Mesendoderm (in vitro differentiated cells): Measurements from ENCODE around the gene RAB11FIP3.
"Not testable (repeated sequence)": the region's sequence is repeated elsewhere in the genome, so short reads cannot be mapped to it uniquely, and the experiment has no call there.

Experiments used
- DNase-seq: peaks from one replicate; pipeline ENCODE4 v3.0.0; 2013
- H2AK5ac ChIP-seq: 2 replicates; pipeline ENCODE4 v1.6.1; 2013; ENCODE audit warnings: low read length, inconsistent platforms
- H2BK120ac ChIP-seq: 2 replicates; pipeline ENCODE4 v1.6.1; 2013; ENCODE audit warnings: low read depth, mild to moderate bottlenecking, low read length, moderate library complexity, mixed read lengths
- H2BK15ac ChIP-seq: replicated peaks from 2 replicates; pipeline ENCODE4 v1.6.1; 2013; ENCODE audit warnings: low read depth, mild to moderate bottlenecking, moderate library complexity
- H2BK5ac ChIP-seq: 2 replicates; pipeline ENCODE4 v1.6.1; 2013; ENCODE audit warnings: low read length, inconsistent platforms
- H3K18ac ChIP-seq: 2 replicates; pipeline ENCODE4 v1.6.1; 2013; ENCODE audit warnings: mild to moderate bottlenecking, low read length, mixed read lengths
- H3K23ac ChIP-seq: one replicate; pipeline ENCODE4 v1.6.1; 2013; ENCODE audit warnings: low read length
- H3K27ac ChIP-seq: 2 replicates; pipeline ENCODE4 v1.5.1; 2013; ENCODE audit warnings: low read depth, mild to moderate bottlenecking, inconsistent platforms, low read length, moderate library complexity
- H3K27me3 ChIP-seq: 2 replicates; pipeline ENCODE4 v1.6.1; 2013; ENCODE audit warnings: low read length, control low read depth, mild to moderate bottlenecking, inconsistent platforms; ENCODE audit not compliant: insufficient read depth, poor library complexity
- H3K36me3 ChIP-seq: 2 replicates; pipeline ENCODE4 v1.6.1; 2013; ENCODE audit warnings: low read length, inconsistent platforms; ENCODE audit not compliant: control insufficient read depth, insufficient read depth
- H3K4ac ChIP-seq: one replicate; pipeline ENCODE4 v1.6.1; 2013; ENCODE audit warnings: low read depth, mild to moderate bottlenecking, low read length, moderate library complexity
- H3K4me1 ChIP-seq: 2 replicates; pipeline ENCODE4 v1.6.1; 2013; ENCODE audit warnings: low read depth, low read length, inconsistent platforms; ENCODE audit not compliant: control insufficient read depth
- H3K4me2 ChIP-seq: 2 replicates; pipeline ENCODE4 v1.6.1; 2013; ENCODE audit warnings: low read length
- H3K4me3 ChIP-seq: 2 replicates; pipeline ENCODE4 v1.5.1; 2013; ENCODE audit warnings: mild to moderate bottlenecking, low read length
- H3K56ac ChIP-seq: one replicate; pipeline ENCODE4 v1.6.1; 2013; ENCODE audit warnings: low read length
- H3K79me1 ChIP-seq: 2 replicates; pipeline ENCODE4 v1.6.1; 2013; ENCODE audit warnings: low read length, inconsistent platforms
- H3K79me2 ChIP-seq: 2 replicates; pipeline ENCODE4 v1.6.1; 2013; ENCODE audit warnings: mild to moderate bottlenecking, low read length; ENCODE audit not compliant: control insufficient read depth, insufficient read depth
- H3K9ac ChIP-seq: 2 replicates; pipeline ENCODE4 v1.6.1; 2013; ENCODE audit warnings: low read length, inconsistent platforms
- H4K5ac ChIP-seq: one replicate; pipeline ENCODE4 v1.6.1; 2013; ENCODE audit warnings: low read length
- H4K8ac ChIP-seq: one replicate; pipeline ENCODE4 v1.6.1; 2013; ENCODE audit warnings: low read depth, mild to moderate bottlenecking, control low read depth, low read length, moderate library complexity
- WGBS: extraction: QIAGEN DNeasy Blood & Tissue Kit; methylation state at CpG from one replicate; pipeline ENCODE4 v1.1.7; 2013; ENCODE audit warnings: low lambda C conversion rate, missing lambda C conversion rate; ENCODE audit not compliant: insufficient coverage; ENCODE audit errors: extremely low coverage; 5-methylcytosine and 5-hydroxymethylcytosine counted together

RAB11FIP3 gene

DNA sequence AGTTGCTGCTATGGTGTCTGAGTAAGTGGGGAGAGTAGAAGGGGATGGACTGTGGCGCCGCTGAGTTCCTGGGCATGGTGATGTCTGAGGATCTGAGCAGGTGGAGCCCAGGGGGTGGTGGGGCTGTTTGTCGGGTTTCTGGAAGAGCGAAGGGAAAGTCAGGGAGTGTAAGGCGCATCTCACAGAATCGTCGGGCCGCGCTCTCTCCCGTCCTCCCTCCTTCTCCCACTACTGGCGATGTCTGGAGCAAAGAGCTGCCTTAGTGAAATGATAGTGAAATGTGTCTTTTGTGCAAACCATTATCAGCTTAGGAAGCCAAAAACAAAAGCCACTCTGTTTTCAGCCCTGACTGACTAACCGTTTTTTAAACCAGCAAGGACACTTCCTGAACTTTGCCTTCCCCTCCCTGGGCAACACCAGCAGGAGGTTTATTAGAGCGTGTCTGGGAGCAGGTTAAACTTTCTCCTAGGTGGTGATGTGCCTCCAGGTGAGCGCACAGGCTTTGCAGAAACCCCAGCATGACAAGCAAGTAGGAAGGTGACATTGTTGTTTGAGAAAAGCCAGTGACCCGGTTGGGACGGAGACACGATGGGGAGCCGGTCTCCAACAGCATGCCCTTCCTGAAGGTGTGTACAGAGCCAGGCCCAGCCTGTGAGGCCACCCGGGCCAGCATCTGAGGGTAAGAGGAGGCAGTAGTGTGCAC, 49.1 kb downstream of the RAB11FIP3 start:
- Histone ChIP-seq H3K4me3 (no peak overlapping the region), H3K79me1 (peaks cover 5% of the 10 kb centered on the region), H2AK5ac (no peak overlapping the region), H3K27ac (no peak overlapping the region), H3K18ac (no peak overlapping the region), H3K23ac (no peak overlapping the region), H3K36me3 (no peaks in the 10 kb centered on the region), H4K5ac (no peak overlapping the region), H3K56ac (peak overlapping the region; percentile 44), H3K4ac (no peak overlapping the region), H3K4me1 (peaks cover 12% of the 10 kb centered on the region), H2BK120ac (no peak overlapping the region), H3K79me2 (no peaks in the 10 kb centered on the region), H4K8ac (no peak overlapping the region), H3K27me3 (no peaks in the 10 kb centered on the region), H3K9ac (no peak overlapping the region), H2BK15ac (no peak overlapping the region), H2BK5ac (no peak overlapping the region), H3K4me2 (no peak overlapping the region)
- no CpG with 5 or more reads among the region's 19 CpGs for WGBS
- no peak for DNase-seq

DNA sequence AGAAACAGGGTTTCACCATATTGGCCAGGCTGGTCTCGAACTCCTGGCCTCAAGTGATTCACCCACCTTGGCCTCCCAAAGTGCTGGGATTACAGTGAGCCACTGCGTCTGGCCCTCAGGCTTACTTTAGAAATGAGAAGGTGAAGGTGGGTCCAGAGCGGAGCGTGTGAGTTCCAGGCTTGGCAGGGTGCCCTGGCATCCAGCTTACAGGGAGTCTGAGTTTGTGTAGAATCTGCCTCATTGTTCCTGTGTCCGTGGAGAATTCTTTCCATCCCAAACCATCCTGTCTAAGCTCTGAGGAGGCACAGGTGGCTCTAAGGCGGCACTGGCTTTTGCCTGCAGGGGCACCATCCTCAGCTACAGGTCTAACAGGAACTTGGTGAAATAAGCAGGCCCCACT, 50.6 kb downstream of the RAB11FIP3 start:
- H4K8ac ChIP-seq: no peak overlapping the region
- H3K27ac ChIP-seq: no peak overlapping the region
- H2BK120ac ChIP-seq: no peak overlapping the region
- H3K23ac ChIP-seq: no peak overlapping the region
- no peak overlapping the region for H4K5ac ChIP-seq
- no peak overlapping the region for H3K18ac ChIP-seq
- peaks cover 5% of the 10 kb centered on the region for H3K79me1 ChIP-seq
- no peaks in the 10 kb centered on the region for H3K79me2 ChIP-seq
- no peak overlapping the region for H3K4me2 ChIP-seq
- no peak overlapping the region for H3K9ac ChIP-seq
- peaks cover 10% of the 10 kb centered on the region for H3K4me1 ChIP-seq
- WGBS: no CpG with 5 or more reads among the region's 6 CpGs
- DNase-seq: no peak
- H3K4ac ChIP-seq: no peak overlapping the region
- no peak overlapping the region for H2AK5ac ChIP-seq
- no peak overlapping the region for H3K4me3 ChIP-seq
- no peak overlapping the region for H3K56ac ChIP-seq
- no peaks in the 10 kb centered on the region for H3K27me3 ChIP-seq
- no peaks in the 10 kb centered on the region for H3K36me3 ChIP-seq
- no peak overlapping the region for H2BK15ac ChIP-seq
- H2BK5ac ChIP-seq: no peak overlapping the region

DNA sequence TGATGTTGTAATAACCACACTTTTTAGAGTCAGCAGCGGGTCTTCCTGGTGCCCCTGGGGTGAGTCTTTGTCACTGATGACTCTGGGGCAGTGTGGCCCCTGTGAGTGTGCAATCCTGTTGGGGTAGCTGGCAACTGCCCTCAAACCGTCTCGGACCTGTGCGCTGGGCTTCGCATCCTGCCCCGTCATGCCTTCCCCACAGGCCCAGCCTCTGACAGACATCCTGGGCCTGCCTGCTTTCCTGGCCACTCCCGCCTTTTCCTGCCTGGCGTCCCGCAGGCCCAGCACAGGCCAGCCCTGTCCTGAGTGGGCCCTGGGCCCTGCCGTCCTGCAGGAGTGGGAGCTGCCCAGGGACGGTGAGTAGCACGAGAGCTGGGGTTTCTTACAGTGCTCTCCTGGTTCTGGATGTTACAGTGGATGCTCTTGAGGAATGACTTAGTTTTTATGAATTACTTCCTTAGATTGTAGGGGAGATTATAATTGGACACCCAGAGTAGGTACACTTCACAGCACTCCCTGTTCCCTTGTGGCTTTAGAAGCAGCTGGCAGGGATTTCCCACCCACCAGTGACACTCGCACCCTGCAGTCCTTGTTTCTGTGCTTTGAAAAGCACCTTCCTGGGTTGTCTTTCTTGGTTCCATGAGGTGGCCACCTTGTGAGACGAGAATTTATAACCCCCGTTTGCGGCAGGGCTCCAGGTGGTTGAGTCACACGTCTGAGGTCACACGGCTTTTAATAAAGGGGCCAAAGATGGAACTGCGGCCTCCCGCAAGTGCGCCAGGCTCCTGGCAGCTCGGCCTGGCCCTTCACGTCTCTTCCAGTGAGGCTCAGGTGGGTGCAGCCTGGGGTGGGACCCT, 52.1 kb downstream of the RAB11FIP3 start:
- no peak overlapping the region for H4K8ac ChIP-seq
- H3K79me1 ChIP-seq: peaks cover 2% of the 10 kb centered on the region
- no peak overlapping the region for H2BK15ac ChIP-seq
- no peak overlapping the region for H2BK120ac ChIP-seq
- no peak overlapping the region for H3K4me3 ChIP-seq
- no peak overlapping the region for H3K4me2 ChIP-seq
- no CpG with 5 or more reads among the region's 23 CpGs for WGBS
- no peak overlapping the region for H3K23ac ChIP-seq
- no peak overlapping the region for H4K5ac ChIP-seq
- H3K27me3 ChIP-seq: no peaks in the 10 kb centered on the region
- H3K4ac ChIP-seq: no peak overlapping the region
- no peaks in the 10 kb centered on the region for H3K79me2 ChIP-seq
- H3K9ac ChIP-seq: no peak overlapping the region
- H3K4me1 ChIP-seq: peaks cover 8% of the 10 kb centered on the region
- H3K27ac ChIP-seq: no peak overlapping the region
- H2BK5ac ChIP-seq: no peak overlapping the region
- no peak overlapping the region for H3K18ac ChIP-seq
- H3K56ac ChIP-seq: no peak overlapping the region
- no peaks in the 10 kb centered on the region for H3K36me3 ChIP-seq
- DNase-seq: no peak
- H2AK5ac ChIP-seq: no peak overlapping the region

DNA sequence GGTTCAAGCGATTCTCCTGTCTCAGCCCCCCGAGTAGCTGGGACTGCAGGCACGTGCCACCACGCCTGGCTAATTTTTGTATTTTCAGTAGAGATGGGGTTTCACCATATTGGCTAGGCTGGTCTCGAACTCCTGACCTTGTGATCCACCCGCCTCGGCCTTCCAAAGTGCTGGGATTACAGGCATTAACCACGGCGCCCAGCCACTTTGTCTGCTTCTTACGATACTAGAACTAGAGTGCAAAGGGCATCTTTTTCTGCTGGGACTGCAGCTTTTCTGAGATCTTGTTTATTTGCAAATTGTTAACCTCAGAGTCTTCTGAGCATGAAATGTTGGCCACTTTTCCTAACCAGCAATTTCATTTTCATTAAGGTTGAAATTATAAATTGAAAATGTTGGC, 52.8 kb downstream of the RAB11FIP3 start:
- H3K36me3 ChIP-seq, H4K8ac ChIP-seq, H2BK120ac ChIP-seq, H3K4ac ChIP-seq, H3K18ac ChIP-seq, H3K4me2 ChIP-seq, H3K4me3 ChIP-seq, H3K27me3 ChIP-seq, H3K27ac ChIP-seq, H3K79me2 ChIP-seq, H3K9ac ChIP-seq, H2AK5ac ChIP-seq, H2BK15ac ChIP-seq, H3K23ac ChIP-seq, H3K79me1 ChIP-seq, H4K5ac ChIP-seq, H2BK5ac ChIP-seq, DNase-seq, H3K56ac ChIP-seq: not testable (repeated sequence)
- no CpG with 5 or more reads among the region's 10 CpGs for WGBS
- peaks cover 15% of the 10 kb centered on the region for H3K4me1 ChIP-seq

DNA sequence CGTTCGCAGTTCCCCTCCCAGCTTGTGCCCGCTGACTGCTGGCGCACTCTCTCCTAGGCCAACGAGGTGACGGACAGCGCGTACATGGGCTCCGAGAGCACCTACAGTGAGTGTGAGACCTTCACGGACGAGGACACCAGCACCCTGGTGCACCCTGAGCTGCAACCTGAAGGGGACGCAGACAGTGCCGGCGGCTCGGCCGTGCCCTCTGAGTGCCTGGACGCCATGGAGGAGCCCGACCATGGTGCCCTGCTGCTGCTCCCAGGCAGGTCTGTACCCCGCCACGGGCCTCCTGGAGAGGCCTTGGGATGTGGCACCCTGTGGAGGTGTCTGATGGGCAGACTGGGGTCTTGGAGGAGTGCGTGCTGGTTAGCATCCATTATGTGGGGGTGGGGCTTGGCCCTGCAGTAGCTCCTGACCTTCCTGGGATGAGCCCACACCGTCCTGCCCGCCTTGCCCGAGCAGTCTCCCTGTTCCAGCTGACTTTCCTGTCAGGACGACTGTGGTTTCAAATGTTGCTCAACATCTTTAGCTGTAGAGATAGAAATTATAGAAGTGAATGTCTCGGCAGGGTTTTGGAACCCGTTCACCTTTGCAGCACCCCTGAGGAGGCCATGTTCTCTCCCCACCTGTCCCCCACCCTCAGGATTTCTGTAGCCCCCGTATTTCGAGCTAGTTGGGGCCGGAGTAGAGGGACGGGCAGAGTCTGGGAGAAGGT, 57.2 kb downstream of the RAB11FIP3 start:
- peaks cover 2% of the 10 kb centered on the region for H3K79me1 ChIP-seq
- peak overlapping the region; percentile 2 for H2BK15ac ChIP-seq
- no peak for DNase-seq
- no peak overlapping the region for H3K4me3 ChIP-seq
- H3K27me3 ChIP-seq: no peaks in the 10 kb centered on the region
- H2BK5ac ChIP-seq: peak overlapping the region; percentile 95
- H3K23ac ChIP-seq: peak overlapping the region; percentile 29
- H3K4me2 ChIP-seq: no peak overlapping the region
- H3K4me1 ChIP-seq: peaks cover 20% of the 10 kb centered on the region
- no peaks in the 10 kb centered on the region for H3K36me3 ChIP-seq
- H3K4ac ChIP-seq: peak overlapping the region; percentile 91
- peak overlapping the region; percentile 52 for H3K18ac ChIP-seq
- peak overlapping the region; percentile 75 for H2BK120ac ChIP-seq
- peak overlapping the region; percentile 95 for H3K27ac ChIP-seq
- H3K56ac ChIP-seq: peak overlapping the region; percentile 86
- H4K8ac ChIP-seq: no peak overlapping the region
- peak overlapping the region; percentile 98 for H2AK5ac ChIP-seq
- peak overlapping the region; percentile 60 for H3K9ac ChIP-seq
- no CpG with 5 or more reads among the region's 31 CpGs for WGBS
- H4K5ac ChIP-seq: no peak overlapping the region
- H3K79me2 ChIP-seq: no peaks in the 10 kb centered on the region
